ENCODE results near the gene SRPRB. TPM values are rescaled to one million over a fixed set of nuclear protein-coding genes. Genes with fewer than 3 reads are reported as not detected.

The SRPRB gene
- total and polyA plus RNA-seq, 2 experiments from 2014 or later: 99.4 to 110 TPM

- peak overlapping the region; percentile 93 for H3K9ac ChIP-seq
- H3F3A ChIP-seq (ENCODE audit: insufficient read depth): no peaks in the 10 kb centered on the region
These were observed 272 bp upstream of the SRPRB start for GRCh38 chr3:133805384-133805701.

GRCh38 chr3:133812872-133813271, 7.3 kb downstream of the SRPRB start:
- Histone ChIP-seq H4K20me1 (ENCODE audit: insufficient read depth) (no peaks in the 10 kb centered on the region), H3K9ac (peak overlapping the region; percentile 15; the same call in 1 of the 2 replicates), H3K36me3 (ENCODE audit: low read depth) (peaks cover 73% of the 10 kb centered on the region), H3K27me3 (replicated peaks; ENCODE audit: insufficient read depth) (no peaks in the 10 kb centered on the region), H3F3A (ENCODE audit: insufficient read depth) (peaks cover 26% of the 10 kb centered on the region), H3K4me2 (ENCODE audit: unreplicated experiment) (peak overlapping the region; percentile 10), H3K9me2 (ENCODE audit: insufficient read depth) (no peaks in the 10 kb centered on the region), H3K79me2 (ENCODE audit: insufficient read depth) (peaks cover 27% of the 10 kb centered on the region), H2AFZ (no peak overlapping the region), H3K4me1 (ENCODE audit: insufficient read depth) (peaks cover 17% of the 10 kb centered on the region), H3K27ac (peak overlapping the region; percentile 58), H3K4me3 (no peak overlapping the region), H3K9me3 (ENCODE audit: low read depth) (no peaks in the 10 kb centered on the region)
- TF ChIP-seq EZH2 (IDR thresholded peaks at IDR 0.05; ENCODE audit: insufficient read depth, poor library complexity, severe bottlenecking): no peak
- no peak for TF ChIP-seq EZH2phosphoT487 (IDR thresholded peaks at IDR 0.05; ENCODE audit: insufficient read depth, low read depth)
- 6 to 13% methylated on average over 1 of the region's 1 CpG for WGBS, 2 experiments (ENCODE audit: low coverage in 1 of 2, low lambda C conversion rate in 2 of 2, missing lambda C conversion rate in 2 of 2)
- in situ Hi-C loops (cut with MboI): loop anchor here (25.0 kb wide), 1 partner anchor 351 kb away; no protein-coding TSS in a partner anchor
- DNase-seq: peak; percentile 82

More at GRCh38 chr3:133805384-133805701, 272 bp upstream of the SRPRB start:
- Histone ChIP-seq H3K4me3 (peak overlapping the region; percentile 95), H3K4me1 (ENCODE audit: insufficient read depth) (peaks cover 12% of the 10 kb centered on the region; the same call in 1 of the 2 replicates), H3K27ac (no peak overlapping the region), H4K20me1 (ENCODE audit: insufficient read depth) (no peaks in the 10 kb centered on the region; the same call in 1 of the 2 replicates), H3K9me2 (ENCODE audit: insufficient read depth) (no peaks in the 10 kb centered on the region), H3K27me3 (replicated peaks; ENCODE audit: insufficient read depth) (no peaks in the 10 kb centered on the region), H3K9me3 (ENCODE audit: low read depth) (no peaks in the 10 kb centered on the region), H2AFZ (peak overlapping the region; percentile 90), H3K36me3 (ENCODE audit: low read depth) (peaks cover 26% of the 10 kb centered on the region), H3K79me2 (ENCODE audit: insufficient read depth) (peaks cover 44% of the 10 kb centered on the region), H3K4me2 (ENCODE audit: unreplicated experiment) (peak overlapping the region; percentile 90)
- WGBS, 2 experiments (ENCODE audit: low coverage in 1 of 2, low lambda C conversion rate in 2 of 2, missing lambda C conversion rate in 2 of 2): 4 to 5% methylated on average over 15 of the region's 15 CpGs
- no peak for DNase-seq
- TF ChIP-seq EZH2 (IDR thresholded peaks at IDR 0.05; ENCODE audit: insufficient read depth, poor library complexity, severe bottlenecking): no peak
- TF ChIP-seq EZH2phosphoT487 (IDR thresholded peaks at IDR 0.05; ENCODE audit: insufficient read depth, low read depth): no peak
- in situ Hi-C loops (cut with MboI): loop anchor here (25.0 kb wide), 1 partner anchor 343 kb away; no protein-coding TSS in a partner anchor

GRCh38 chr3:133815386-133815785, 9.8 kb downstream of the SRPRB start:
- H4K20me1 ChIP-seq (ENCODE audit: insufficient read depth): no peaks in the 10 kb centered on the region
- H3K27me3 ChIP-seq (replicated peaks; ENCODE audit: insufficient read depth): no peaks in the 10 kb centered on the region
- TF ChIP-seq EZH2phosphoT487 (IDR thresholded peaks at IDR 0.05; ENCODE audit: insufficient read depth, low read depth) (no peak), EZH2 (IDR thresholded peaks at IDR 0.05; ENCODE audit: insufficient read depth, poor library complexity, severe bottlenecking) (no peak)
- H3K79me2 ChIP-seq (ENCODE audit: insufficient read depth): peaks cover 4% of the 10 kb centered on the region; the same call in 1 of the 2 replicates
- no peak overlapping the region for H3K9ac ChIP-seq
- H3F3A ChIP-seq (ENCODE audit: insufficient read depth): peaks cover 29% of the 10 kb centered on the region
- no peak overlapping the region for H3K4me3 ChIP-seq
- H3K9me2 ChIP-seq (ENCODE audit: insufficient read depth): no peaks in the 10 kb centered on the region
- no peak overlapping the region for H3K27ac ChIP-seq
- H3K4me2 ChIP-seq (ENCODE audit: unreplicated experiment): no peak overlapping the region
- in situ Hi-C loops (cut with MboI): loop anchor here (25.0 kb wide), 1 partner anchor 353 kb away; no protein-coding TSS in a partner anchor
- H3K4me1 ChIP-seq (ENCODE audit: insufficient read depth): peaks cover 17% of the 10 kb centered on the region
- 89 to 93% methylated on average over 2 of the region's 2 CpGs for WGBS, 2 experiments (ENCODE audit: low coverage in 1 of 2, low lambda C conversion rate in 2 of 2, missing lambda C conversion rate in 2 of 2)
- H3K9me3 ChIP-seq (ENCODE audit: low read depth): no peaks in the 10 kb centered on the region
- DNase-seq: no peak
- H3K36me3 ChIP-seq (ENCODE audit: low read depth): peaks cover 68% of the 10 kb centered on the region
- H2AFZ ChIP-seq: no peak overlapping the region

GRCh38 chr3:133820129-133820528, 14.5 kb downstream of the SRPRB start:
- no peak overlapping the region for H3K4me2 ChIP-seq (ENCODE audit: unreplicated experiment)
- no peak overlapping the region for H2AFZ ChIP-seq
- 87 to 89% methylated on average over 4 of the region's 4 CpGs for WGBS, 2 experiments (ENCODE audit: low coverage in 1 of 2, low lambda C conversion rate in 2 of 2, missing lambda C conversion rate in 2 of 2)
- no peaks in the 10 kb centered on the region for H3K27me3 ChIP-seq (replicated peaks; ENCODE audit: insufficient read depth)
- H4K20me1 ChIP-seq (ENCODE audit: insufficient read depth): 0 out of 2 replicates have a peak, but pooled peaks cover 5% of the 10 kb centered on the region
- peaks cover 7% of the 10 kb centered on the region for H3F3A ChIP-seq (ENCODE audit: insufficient read depth)
- peaks cover 44% of the 10 kb centered on the region for H3K36me3 ChIP-seq (ENCODE audit: low read depth)
- in situ Hi-C loops (cut with MboI): loop anchor here (5.0 to 25.0 kb wide), 2 partner anchors 107 to 358 kb away; no protein-coding TSS in a partner anchor
- H3K27ac ChIP-seq: no peak overlapping the region
- no peak overlapping the region for H3K9ac ChIP-seq
- no peaks in the 10 kb centered on the region for H3K9me2 ChIP-seq (ENCODE audit: insufficient read depth)
- no peaks in the 10 kb centered on the region for H3K79me2 ChIP-seq (ENCODE audit: insufficient read depth)
- no peak overlapping the region for H3K4me3 ChIP-seq
- TF ChIP-seq EZH2phosphoT487 (IDR thresholded peaks at IDR 0.05; ENCODE audit: insufficient read depth, low read depth) (no peak), EZH2 (IDR thresholded peaks at IDR 0.05; ENCODE audit: insufficient read depth, poor library complexity, severe bottlenecking) (no peak)
- peaks cover 4% of the 10 kb centered on the region; the same call in 1 of the 2 replicates for H3K4me1 ChIP-seq (ENCODE audit: insufficient read depth)
- DNase-seq: no peak
- H3K9me3 ChIP-seq (ENCODE audit: low read depth): no peaks in the 10 kb centered on the region
